Neural cell (in vitro differentiated cells): ENCODE results near the gene SPEG.

Experiments
- CTCF ChIP-seq: fragments of 450-650 bp; IDR thresholded peaks from 2 replicates; pipeline ENCODE4 v1.5.1; 2014; ENCODE audit warnings: antibody characterized with exemption, mild to moderate bottlenecking, moderate library complexity; ENCODE audit not compliant: poor library complexity, severe bottlenecking
- EP300 ChIP-seq: fragments of 450-650 bp; conservative IDR thresholded peaks from 2 replicates; pipeline ENCODE4 v1.6.1; 2014; ENCODE audit warnings: antibody characterized with exemption, mild to moderate bottlenecking, moderate library complexity; ENCODE audit not compliant: poor library complexity, severe bottlenecking
- EZH2 ChIP-seq: fragments of 200-600, 300-800 bp; shearing (Covaris generic), sonication (generic); IDR thresholded peaks from 2 replicates; pipeline ENCODE4 v1.6.1; 2014; ENCODE audit warnings: antibody characterized with exemption, low read length, borderline replicate concordance, mild to moderate bottlenecking; ENCODE audit not compliant: insufficient read depth, poor library complexity, severe bottlenecking
- MXI1 ChIP-seq: fragments of 450-650 bp; conservative IDR thresholded peaks from 2 replicates; pipeline ENCODE4 v1.6.1; 2014; ENCODE audit warnings: antibody characterized with exemption, mild to moderate bottlenecking; ENCODE audit not compliant: poor library complexity, severe bottlenecking
- POLR2AphosphoS5 ChIP-seq: IDR thresholded peaks from 2 replicates; pipeline ENCODE4 v1.6.1; 2012
- RAD21 ChIP-seq: fragments of 450-650 bp; conservative IDR thresholded peaks from 2 replicates; pipeline ENCODE4 v1.6.1; 2014; ENCODE audit warnings: antibody characterized with exemption, mild to moderate bottlenecking, moderate library complexity
- TAF1 ChIP-seq: IDR thresholded peaks from 2 replicates; pipeline ENCODE4 v1.6.1; 2012; ENCODE audit warnings: low read depth
- TF ChIP-seq, protein P1 (sequence below): IDR thresholded peaks from 2 replicates; pipeline ENCODE4 v1.6.1; 2012; ENCODE audit warnings: borderline replicate concordance

- TF ChIP-seq CTCF (no peak), EP300 (no peak), POLR2AphosphoS5 (no peak), EZH2 (no peak), RAD21 (no peak), TAF1 (no peak), MXI1 (no peak)
- TF ChIP-seq, protein P1, sequence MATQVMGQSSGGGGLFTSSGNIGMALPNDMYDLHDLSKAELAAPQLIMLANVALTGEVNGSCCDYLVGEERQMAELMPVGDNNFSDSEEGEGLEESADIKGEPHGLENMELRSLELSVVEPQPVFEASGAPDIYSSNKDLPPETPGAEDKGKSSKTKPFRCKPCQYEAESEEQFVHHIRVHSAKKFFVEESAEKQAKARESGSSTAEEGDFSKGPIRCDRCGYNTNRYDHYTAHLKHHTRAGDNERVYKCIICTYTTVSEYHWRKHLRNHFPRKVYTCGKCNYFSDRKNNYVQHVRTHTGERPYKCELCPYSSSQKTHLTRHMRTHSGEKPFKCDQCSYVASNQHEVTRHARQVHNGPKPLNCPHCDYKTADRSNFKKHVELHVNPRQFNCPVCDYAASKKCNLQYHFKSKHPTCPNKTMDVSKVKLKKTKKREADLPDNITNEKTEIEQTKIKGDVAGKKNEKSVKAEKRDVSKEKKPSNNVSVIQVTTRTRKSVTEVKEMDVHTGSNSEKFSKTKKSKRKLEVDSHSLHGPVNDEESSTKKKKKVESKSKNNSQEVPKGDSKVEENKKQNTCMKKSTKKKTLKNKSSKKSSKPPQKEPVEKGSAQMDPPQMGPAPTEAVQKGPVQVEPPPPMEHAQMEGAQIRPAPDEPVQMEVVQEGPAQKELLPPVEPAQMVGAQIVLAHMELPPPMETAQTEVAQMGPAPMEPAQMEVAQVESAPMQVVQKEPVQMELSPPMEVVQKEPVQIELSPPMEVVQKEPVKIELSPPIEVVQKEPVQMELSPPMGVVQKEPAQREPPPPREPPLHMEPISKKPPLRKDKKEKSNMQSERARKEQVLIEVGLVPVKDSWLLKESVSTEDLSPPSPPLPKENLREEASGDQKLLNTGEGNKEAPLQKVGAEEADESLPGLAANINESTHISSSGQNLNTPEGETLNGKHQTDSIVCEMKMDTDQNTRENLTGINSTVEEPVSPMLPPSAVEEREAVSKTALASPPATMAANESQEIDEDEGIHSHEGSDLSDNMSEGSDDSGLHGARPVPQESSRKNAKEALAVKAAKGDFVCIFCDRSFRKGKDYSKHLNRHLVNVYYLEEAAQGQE: no peak
Measured at GRCh38 chr2:219513787-219514186, 79.1 kb downstream of the SPEG start.
